Activated CD8-positive, alpha-beta memory T cell treated with anti-CD3 and anti-CD28 coated beads for 24 hours (primary cell): Measurements from ENCODE around the gene TMEM91.
"Not testable (repeated sequence)": the region's sequence is repeated elsewhere in the genome, so short reads cannot be mapped to it uniquely, and the experiment has no call there.

Experiments
- DNase-seq: peaks from one replicate; pipeline ENCODE4 v3.0.0-alpha.2; 2020

Gene TMEM91

GRCh38 chr19:41381536-41381935 lies 5.2 kb downstream of the TMEM91 start:
- DNase-seq: not testable (repeated sequence)

DNA sequence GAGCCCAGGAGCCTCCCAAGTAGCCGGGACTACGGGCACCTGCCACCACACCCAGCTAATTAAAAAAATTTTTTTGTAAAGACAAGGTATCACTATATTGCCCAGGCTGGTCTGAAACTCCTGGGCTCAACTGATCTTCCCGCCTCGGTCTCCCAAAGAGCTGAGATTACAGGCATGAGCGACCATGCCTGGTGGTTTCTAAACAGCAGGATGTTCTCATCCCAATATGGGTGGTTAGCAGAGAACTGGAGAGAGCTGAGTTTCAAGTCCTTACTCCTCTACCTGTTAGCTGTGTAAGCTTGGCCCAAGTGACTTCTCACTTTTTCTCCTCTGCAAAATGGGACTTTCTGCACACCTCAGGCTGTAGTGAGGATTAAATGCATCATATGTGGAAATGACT lies 8.0 kb downstream of the TMEM91 start:
- DNase-seq: no peak

DNA sequence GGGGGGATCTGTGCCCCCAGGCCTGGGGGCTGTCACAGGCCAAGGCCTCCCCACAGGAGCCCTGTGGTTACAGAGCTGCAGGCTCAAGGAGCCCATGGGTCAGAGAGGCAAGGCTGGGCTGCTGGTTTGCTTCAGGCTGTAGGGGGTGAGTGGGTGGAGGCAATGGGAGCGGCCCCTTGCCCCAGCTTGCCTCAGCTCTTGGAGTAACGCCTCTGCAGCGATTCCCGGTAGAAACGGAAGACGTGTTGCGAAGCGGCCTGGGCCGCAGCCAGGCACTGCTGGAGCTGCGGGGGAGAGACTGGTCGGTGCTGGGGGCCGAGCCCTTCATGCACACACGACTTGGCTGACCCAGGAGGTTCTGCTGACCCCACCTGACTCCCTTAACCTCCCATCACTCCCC lies 10.1 kb downstream of the TMEM91 start:
- no peak for DNase-seq

- no peak for DNase-seq
These were observed 15.3 kb downstream of the TMEM91 start for GRCh38 chr19:41391618-41392017.

GRCh38 chr19:41392775-41393174 lies 16.4 kb downstream of the TMEM91 start:
- DNase-seq: no peak

DNA sequence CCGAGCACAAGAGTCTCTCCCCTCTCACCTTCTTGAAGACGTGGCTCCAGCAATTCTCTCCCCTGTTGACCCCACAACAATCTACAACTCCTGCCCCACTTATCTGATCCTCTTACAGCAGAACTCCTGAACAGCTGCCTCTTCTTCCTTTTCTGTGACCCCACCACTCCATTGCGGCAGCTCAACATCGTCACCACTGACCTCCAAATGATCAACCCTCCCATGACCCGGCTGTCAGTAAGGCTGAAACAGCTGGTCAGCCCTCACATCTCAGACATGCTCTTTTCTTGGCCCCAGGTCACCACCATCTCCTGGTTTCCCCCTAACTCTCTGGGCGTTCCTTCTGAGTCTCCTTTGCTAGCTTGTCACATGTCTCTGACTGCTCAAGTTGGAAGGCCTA lies 19.0 kb downstream of the TMEM91 start:
- no peak for DNase-seq

GRCh38 chr19:41397086-41398049 lies 21.0 kb downstream of the TMEM91 start, which contains the start of the genes BCKDHA and EXOSC5:
Gene BCKDHA, plus strand, starts transcription at chr19:41397818. Its CDS starts 10 bp downstream, at chr19:41397828.
Gene EXOSC5, minus strand, starts transcription at chr19:41397359. Its CDS starts 31 bp downstream, at chr19:41397328.
- DNase-seq: peak; percentile 98

DNA sequence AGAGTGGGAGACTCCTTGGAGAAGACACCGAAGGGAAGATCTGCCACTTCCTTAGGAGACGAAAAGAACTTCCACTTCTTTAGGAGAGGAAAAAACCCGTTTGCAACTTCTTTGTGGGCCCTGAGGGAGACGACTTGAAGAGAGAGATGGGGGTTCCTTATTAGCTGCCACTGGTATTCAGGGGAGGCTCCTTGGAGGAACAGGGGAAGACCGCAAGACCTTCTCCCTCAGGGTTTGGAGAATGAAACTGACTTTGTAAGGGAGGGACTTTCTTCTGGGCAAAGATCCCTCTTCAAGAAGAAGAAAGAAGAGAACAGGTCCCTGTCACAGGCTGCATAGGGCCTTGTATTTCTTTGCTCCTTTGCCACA lies 21.7 kb downstream of the TMEM91 start:
- no peak for DNase-seq

GRCh38 chr19:41398598-41398997 lies 22.3 kb downstream of the TMEM91 start:
- DNase-seq: no peak

DNA sequence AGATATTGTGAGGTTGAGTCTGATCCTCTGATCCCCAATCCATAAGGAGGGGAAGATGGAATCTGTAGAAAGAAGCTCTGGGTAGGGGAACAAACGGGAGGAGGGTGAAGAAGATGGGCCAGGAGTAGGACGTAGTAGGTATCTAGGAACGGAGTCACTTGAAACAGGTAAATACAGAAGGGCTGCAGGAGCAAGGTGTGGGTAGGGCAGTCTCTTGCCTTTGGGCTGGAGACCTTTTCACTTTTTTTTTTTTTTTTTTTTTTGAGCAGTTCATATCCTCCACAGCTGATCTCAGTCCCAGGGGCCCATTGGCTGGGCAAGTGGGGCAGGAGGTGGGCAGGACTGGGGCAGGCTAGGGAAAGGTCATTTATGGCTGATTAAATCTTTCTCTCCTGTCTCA lies 22.8 kb downstream of the TMEM91 start:
- no peak for DNase-seq

DNA sequence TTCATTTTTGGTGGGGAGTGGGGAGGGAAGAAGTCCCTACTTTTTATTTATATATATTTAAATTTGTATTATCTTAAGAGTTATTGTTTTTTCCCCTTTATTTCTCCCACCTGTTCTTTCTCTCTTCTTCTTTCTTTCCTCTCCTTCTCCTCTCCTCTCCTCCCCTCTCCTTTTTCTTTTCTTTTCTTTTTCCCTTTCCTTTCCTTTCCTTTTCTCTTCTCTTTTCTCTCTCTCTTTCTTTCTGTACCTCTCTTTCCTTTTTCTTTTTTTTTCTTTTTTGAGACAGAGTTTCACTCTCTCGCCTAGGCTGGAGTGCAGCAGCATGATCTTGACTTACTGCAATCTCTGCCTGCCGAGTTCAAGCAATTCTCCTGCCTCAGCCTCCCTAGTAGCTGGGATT lies 23.2 kb downstream of the TMEM91 start:
- no peak for DNase-seq

DNA sequence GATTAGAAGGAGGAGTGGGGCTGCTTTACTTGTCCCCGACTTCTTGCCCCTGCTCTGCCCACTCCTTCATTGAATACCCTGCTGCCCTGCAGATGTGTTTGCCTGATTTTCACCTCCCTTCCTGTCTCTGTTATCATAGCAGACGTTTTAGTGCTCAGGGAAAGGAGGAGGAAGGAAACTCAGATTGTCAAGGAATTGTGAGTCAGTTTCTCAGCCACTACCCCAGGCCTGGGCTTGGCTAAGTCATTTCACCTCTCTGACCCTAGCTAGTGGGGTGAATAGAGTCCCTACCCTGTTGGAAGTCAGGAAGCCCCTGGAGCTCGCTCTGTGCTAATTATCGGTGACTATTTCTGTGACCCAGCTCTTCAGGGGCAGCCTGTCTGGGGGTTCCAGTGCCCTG lies 25.1 kb downstream of the TMEM91 start:
- no peak for DNase-seq

GRCh38 chr19:41402010-41402409 lies 25.7 kb downstream of the TMEM91 start:
- no peak for DNase-seq

GRCh38 chr19:41403181-41403970 lies 27.0 kb downstream of the TMEM91 start:
- DNase-seq: no peak

DNA sequence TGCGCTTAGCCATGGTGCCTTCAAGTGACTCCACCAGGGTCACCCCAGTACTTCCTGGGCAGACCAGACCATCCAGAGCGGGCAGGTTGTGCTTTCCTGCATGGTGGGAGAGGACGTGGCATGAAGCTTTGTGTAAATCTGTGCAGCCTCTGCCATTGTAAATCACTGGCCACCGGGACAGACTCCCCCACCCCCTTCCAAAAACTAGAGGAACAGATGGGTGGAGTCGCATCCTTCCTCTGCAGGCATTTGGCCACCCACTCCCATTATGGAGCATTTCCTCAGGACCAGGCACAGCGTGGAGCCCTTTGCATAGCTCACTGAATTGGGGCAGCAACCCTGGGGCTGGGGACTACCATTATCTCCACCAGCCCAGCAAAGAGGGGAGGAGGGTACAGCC lies 29.4 kb downstream of the TMEM91 start:
- no peak for DNase-seq

- no peak for DNase-seq
These were observed 30.9 kb downstream of the TMEM91 start for GRCh38 chr19:41407271-41407670.

DNA sequence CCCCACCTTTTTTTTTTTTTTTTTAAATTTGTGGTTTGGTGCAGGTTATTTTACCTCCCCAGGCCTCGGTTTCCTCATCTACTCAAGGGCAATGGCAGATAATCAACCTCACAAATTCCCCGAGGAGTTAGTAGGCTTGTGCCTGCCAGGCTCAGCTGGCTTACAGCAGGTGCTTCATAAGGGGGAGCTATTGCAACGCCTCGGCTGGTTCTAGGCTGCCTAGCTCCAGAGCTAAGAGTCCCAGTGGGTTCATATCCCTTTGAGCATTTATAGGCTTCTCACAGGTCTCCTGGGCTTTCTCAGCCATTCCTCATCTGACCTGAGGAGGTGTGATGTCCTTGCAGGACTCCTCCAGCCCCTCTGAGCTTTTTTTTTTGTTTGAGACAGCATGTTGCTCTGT lies 31.9 kb downstream of the TMEM91 start:
- no peak for DNase-seq

DNA sequence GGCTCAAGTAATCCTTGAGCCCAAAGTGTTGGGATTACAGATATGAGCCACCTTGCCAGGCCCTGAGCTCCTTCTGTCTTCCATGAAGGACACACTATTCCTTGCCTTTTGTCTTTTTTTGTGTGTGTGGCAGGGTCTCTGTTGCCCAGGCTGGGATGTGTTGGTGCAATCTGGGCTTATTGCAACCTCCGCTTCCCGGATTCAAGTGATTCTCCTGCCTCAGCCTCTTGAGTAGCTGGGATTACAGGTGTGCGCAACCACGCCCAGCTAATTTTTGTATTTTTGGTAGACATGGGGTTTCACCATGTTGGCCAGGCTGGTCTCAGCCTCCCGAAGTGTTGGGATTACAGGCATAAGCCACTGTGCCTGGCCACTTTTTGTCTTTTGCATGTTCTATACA lies 32.5 kb downstream of the TMEM91 start:
- not testable (repeated sequence) for DNase-seq

GRCh38 chr19:41409288-41409687 lies 33.0 kb downstream of the TMEM91 start:
- DNase-seq: no peak

DNA sequence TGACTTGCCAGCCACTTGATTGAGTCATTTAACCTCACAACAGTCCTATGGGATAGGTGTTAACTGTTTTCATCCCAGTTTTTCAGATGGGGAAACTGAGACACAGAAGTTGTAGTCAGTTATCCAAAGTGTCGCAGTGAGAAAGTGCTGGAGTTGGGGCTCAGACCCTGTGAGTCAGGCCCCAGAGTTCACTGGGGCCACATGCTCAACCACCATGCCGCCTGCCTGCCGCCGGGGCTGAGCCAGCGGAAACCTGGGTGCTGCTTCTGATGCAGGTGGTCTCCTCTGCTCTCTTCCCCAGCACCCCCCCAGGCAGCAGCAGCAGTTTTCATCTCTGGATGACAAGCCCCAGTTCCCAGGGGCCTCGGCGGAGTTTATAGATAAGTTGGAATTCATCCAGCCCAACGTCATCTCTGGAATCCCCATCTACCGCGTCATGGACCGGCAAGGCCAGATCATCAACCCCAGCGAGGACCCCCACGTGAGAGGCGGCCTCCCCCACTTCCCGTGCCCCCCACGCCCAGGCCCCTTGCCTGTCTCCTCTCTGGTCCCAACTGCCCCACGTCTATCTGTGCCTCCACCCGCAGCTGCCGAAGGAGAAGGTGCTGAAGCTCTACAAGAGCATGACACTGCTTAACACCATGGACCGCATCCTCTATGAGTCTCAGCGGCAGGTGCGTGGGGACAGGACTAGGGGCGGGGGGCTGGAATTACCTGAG lies 34.2 kb downstream of the TMEM91 start:
- DNase-seq: no peak

DNA sequence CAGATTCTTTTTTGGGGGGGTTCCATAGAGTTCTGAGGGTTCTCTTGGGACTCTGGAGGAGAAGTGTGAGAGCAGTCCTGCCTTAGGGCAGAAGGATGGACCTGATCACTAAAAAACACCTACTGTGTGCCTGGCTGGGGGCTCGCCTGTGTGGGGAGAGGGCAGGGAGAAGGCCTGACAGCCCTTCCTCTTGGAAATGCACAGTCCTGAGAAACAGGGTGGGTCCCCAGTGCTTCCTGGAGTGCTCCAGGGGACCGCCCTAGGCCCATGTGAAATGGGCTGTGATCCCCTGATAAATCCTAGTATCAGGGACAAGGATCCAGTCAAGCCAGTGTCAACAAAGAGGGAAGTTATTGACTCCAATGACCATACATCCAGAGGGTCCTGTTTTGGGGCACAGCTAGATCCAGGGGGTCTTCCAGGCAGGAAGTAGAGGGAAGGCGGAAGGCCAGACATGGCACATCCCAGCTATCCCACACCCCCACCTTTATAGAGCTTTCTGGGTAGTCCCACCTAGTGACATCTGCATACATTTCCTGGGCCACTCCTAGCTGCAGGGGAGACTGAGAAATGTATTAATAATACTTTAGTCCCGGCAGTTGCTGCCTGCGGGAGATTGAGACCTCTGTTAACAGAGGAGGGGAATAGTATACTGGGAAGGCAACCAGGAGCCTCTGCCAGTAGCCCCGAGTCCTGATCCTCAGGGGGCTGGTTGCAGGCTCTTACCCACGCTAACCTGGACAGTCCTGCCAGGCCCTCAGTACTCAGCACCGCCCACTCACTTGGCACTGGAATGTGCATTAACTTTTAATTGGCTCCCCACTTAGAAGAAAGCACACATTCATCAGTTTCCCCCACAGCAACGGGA lies 35.0 kb downstream of the TMEM91 start:
- no peak for DNase-seq

DNA sequence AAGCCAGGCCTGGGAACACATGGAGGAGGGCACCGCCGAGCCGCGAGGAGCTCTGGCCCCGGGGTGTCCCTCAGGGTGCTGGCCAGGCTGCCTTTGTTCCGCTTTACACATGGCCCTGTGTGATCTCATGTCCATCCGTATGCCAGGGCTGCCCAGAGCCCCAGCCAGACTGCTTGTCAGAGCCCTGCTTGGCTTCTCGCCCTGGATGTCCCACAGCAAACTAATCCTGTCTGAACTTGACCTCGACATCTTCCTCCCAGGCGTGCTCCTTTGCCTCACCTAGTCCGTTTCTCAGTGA lies 35.6 kb downstream of the TMEM91 start:
- no peak for DNase-seq
